ENCODE data around the gene ARRDC3. TPM values are rescaled to one million over a fixed set of nuclear protein-coding genes. Genes with fewer than 3 reads are reported as not detected.
"Not testable (repeated sequence)": the region's sequence is repeated elsewhere in the genome, so short reads cannot be mapped to it uniquely, and the experiment has no call there.

ARRDC3 gene
- total RNA-seq, 2 donors from 2014 or later: 46.6 to 83.8 TPM

DNA sequence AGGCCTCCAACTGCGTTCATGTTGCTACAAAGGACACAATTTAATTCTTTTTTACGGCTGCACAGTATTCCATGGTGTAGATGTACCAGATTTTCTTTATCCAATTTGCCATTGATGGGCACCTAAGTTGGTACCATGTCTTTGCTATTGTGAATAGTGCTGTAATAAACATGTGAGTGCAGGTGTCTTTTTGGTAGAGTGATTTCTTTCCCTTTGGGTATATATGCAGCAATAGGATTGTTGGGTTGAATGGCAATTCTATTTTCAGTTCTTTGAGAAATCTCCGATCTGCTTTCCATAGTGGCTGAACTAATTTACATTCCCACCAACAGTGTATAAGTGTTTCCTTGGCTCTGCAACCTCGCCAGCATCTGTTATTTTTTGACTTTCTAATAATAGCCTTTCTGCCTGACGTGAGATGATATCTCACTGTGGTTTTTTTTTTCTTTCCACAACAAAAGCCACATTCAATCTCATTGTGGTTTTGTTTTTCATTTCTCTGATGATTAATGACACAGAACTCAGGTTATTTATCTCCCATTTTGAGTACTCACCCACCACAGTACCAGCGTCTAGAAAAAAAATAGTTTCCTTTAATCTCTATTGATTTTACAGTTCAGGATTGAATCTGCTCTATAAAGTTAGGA lies 21.9 kb downstream of the ARRDC3 start:
- Histone ChIP-seq H3K9me3 (no peaks in the 10 kb centered on the region), H3K27ac (no peak overlapping the region), H3K4me1 (ENCODE audit: control insufficient read depth in 1 of 2, low read depth in 2 of 2) (no peaks in the 10 kb centered on the region), H3K36me3 (no peaks in the 10 kb centered on the region), H3K4me3 (no peak overlapping the region), H3K27me3 (replicated peaks; ENCODE audit: insufficient read depth) (no peaks in the 10 kb centered on the region)
- no peak for TF ChIP-seq CTCF (IDR thresholded peaks at IDR 0.05)
- ATAC-seq (ENCODE audit: insufficient number of reproducible peaks, low FRiP score, low read depth) (no peak), DNase-seq (ENCODE audit: low spot score) (no peak)

- H3K27me3 ChIP-seq (replicated peaks; ENCODE audit: insufficient read depth): no peaks in the 10 kb centered on the region
- no peaks in the 10 kb centered on the region for H3K4me1 ChIP-seq (ENCODE audit: control insufficient read depth in 1 of 2, low read depth in 2 of 2)
- no peak for TF ChIP-seq CTCF (IDR thresholded peaks at IDR 0.05)
- no peak overlapping the region for H3K4me3 ChIP-seq
- no peaks in the 10 kb centered on the region for H3K9me3 ChIP-seq
- ATAC-seq (ENCODE audit: insufficient number of reproducible peaks, low FRiP score, low read depth) (no peak), DNase-seq (ENCODE audit: low spot score) (no peak)
- no peaks in the 10 kb centered on the region for H3K36me3 ChIP-seq
- no peak overlapping the region for H3K27ac ChIP-seq
Measured at GRCh38 chr5:91359962-91360609, 23.0 kb downstream of the ARRDC3 start.

DNA sequence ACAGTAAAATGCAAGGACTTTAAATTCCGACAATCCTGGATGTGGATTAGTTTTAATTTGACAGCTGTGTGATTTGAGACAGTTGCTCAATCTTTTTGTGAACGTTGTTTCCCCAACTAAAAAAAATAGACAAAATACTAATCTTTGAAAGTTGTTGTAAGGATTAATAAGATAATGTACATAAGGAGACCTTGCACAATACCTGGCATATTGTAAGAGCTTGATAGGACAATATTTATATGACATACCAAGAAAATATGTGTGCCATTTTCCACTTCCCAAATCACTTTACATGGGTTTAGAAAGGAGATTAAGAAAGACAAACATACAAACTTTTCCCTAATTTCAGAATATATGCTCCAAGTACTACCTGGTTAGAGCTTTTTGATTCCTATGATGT lies 25.3 kb downstream of the ARRDC3 start:
- DNase-seq (ENCODE audit: low spot score) (no peak), ATAC-seq (ENCODE audit: insufficient number of reproducible peaks, low FRiP score, low read depth) (no peak)
- no peaks in the 10 kb centered on the region for H3K27me3 ChIP-seq (replicated peaks; ENCODE audit: insufficient read depth)
- no peak for TF ChIP-seq CTCF (IDR thresholded peaks at IDR 0.05)
- no peaks in the 10 kb centered on the region for H3K36me3 ChIP-seq
- H3K9me3 ChIP-seq: no peaks in the 10 kb centered on the region
- no peak overlapping the region for H3K27ac ChIP-seq
- no peak overlapping the region for H3K4me3 ChIP-seq
- H3K4me1 ChIP-seq (ENCODE audit: control insufficient read depth in 1 of 2, low read depth in 2 of 2): no peaks in the 10 kb centered on the region

GRCh38 chr5:91357012-91357634 lies 26.0 kb downstream of the ARRDC3 start:
- Histone ChIP-seq H3K27me3 (replicated peaks; ENCODE audit: insufficient read depth) (no peaks in the 10 kb centered on the region), H3K36me3 (no peaks in the 10 kb centered on the region), H3K9me3 (no peaks in the 10 kb centered on the region), H3K27ac (no peak overlapping the region), H3K4me1 (ENCODE audit: control insufficient read depth in 1 of 2, low read depth in 2 of 2) (no peaks in the 10 kb centered on the region), H3K4me3 (no peak overlapping the region)
- no peak for ATAC-seq (ENCODE audit: insufficient number of reproducible peaks, low FRiP score, low read depth)
- TF ChIP-seq CTCF (IDR thresholded peaks at IDR 0.05): no peak
- no peak for DNase-seq (ENCODE audit: low spot score)

DNA sequence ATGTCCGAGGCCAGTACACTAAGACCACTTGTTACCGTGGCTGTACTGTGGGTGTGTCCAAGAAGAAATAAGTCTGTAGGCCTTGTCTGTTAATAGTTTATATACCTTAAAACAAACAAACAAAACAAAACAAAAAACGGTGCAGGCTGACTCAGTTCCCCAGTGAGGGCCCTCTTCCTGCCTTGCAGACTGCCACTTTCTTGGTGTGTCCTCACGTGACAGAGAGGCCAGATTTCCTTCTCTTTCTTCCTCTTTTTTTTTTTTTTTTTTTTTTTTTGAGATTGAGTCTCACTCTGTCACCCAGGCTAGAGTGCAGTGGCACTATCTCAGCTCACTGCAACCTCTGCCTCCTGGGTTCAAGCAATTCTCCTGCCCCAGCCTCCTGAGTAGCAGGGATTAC lies 28.2 kb downstream of the ARRDC3 start:
- not testable (repeated sequence) for ATAC-seq (ENCODE audit: insufficient number of reproducible peaks, low FRiP score, low read depth); H3K9me3 ChIP-seq; H3K4me1 ChIP-seq (ENCODE audit: control insufficient read depth in 1 of 2, low read depth in 2 of 2); DNase-seq (ENCODE audit: low spot score); H3K27me3 ChIP-seq (replicated peaks; ENCODE audit: insufficient read depth); H3K4me3 ChIP-seq; H3K36me3 ChIP-seq; H3K27ac ChIP-seq
